LNCaP clone FGC (cell line): ENCODE measurements around the gene OASL.
"Not testable (repeated sequence)": the region's sequence is repeated elsewhere in the genome, so short reads cannot be mapped to it uniquely, and the experiment has no call there.

Experiments
- DNase-seq: peaks from one replicate; pipeline ENCODE4 v3.0.0-alpha.2; 2011; ENCODE audit warnings: low read depth
- H3K4me3 ChIP-seq: 2 replicates; pipeline ENCODE4 v1.5.1; 2011; ENCODE audit warnings: mild to moderate bottlenecking, low read depth, low read length, control low read depth
- CTCF ChIP-seq: IDR thresholded peaks from 2 replicates; pipeline ENCODE4 v1.5.1; 2012; ENCODE audit warnings: mild to moderate bottlenecking; ENCODE audit not compliant: control insufficient read depth, insufficient read depth; ENCODE audit errors: extremely low read depth

The OASL gene

GRCh38 chr12:121084229-121084628 is 45.2 kb upstream of the OASL start:
- DNase-seq: no peak
- no peak for TF ChIP-seq CTCF
- no peak overlapping the region for H3K4me3 ChIP-seq

- no peak for DNase-seq
- no peak overlapping the region for H3K4me3 ChIP-seq
- no peak for TF ChIP-seq CTCF
Measured at GRCh38 chr12:121080909-121081308, 41.9 kb upstream of the OASL start.

- H3K4me3 ChIP-seq: no peak overlapping the region
- no peak for DNase-seq
- TF ChIP-seq CTCF: no peak
Measured at GRCh38 chr12:121079736-121080272, 40.8 kb upstream of the OASL start.

- not testable (repeated sequence) for H3K4me3 ChIP-seq, DNase-seq
Measured at GRCh38 chr12:121077440-121077839, 38.4 kb upstream of the OASL start.

GRCh38 chr12:121075911-121076310 is 36.9 kb upstream of the OASL start:
- not testable (repeated sequence) for DNase-seq, H3K4me3 ChIP-seq

GRCh38 chr12:121072147-121072546 is 33.1 kb upstream of the OASL start:
- no peak overlapping the region for H3K4me3 ChIP-seq
- DNase-seq: no peak
- no peak for TF ChIP-seq CTCF

- TF ChIP-seq CTCF: no peak
- no peak overlapping the region for H3K4me3 ChIP-seq
- DNase-seq: no peak
Measured at GRCh38 chr12:121069206-121069605, 30.2 kb upstream of the OASL start.

- DNase-seq: no peak
- TF ChIP-seq CTCF: no peak
- H3K4me3 ChIP-seq: no peak overlapping the region
Measured at GRCh38 chr12:121065345-121065744, 26.3 kb upstream of the OASL start.

- not testable (repeated sequence) for H3K4me3 ChIP-seq, DNase-seq
Measured at GRCh38 chr12:121064586-121064985, 25.5 kb upstream of the OASL start.
